Activated CD4-positive, alpha-beta T cell treated with anti-CD3 and anti-CD28 coated beads, Interleukin-2, amount 10 ng/mL, durations not matched to agents 24 days and 14 days (primary cell): ENCODE data around the gene SNTN. TPM values are rescaled to one million over a fixed set of nuclear protein-coding genes. Genes with fewer than 3 reads are reported as not detected.
"Not testable (repeated sequence)": the region's sequence is repeated elsewhere in the genome, so short reads cannot be mapped to it uniquely, and the experiment has no call there.

Experiments used
- DNase-seq: peaks from one replicate; pipeline ENCODE4 v3.0.0; 2022
- H3K27ac Mint-ChIP-seq: one replicate; pipeline ENCODE4 v1.8.0; 2022; ENCODE audit warnings: mild to moderate bottlenecking, mixed read lengths
- H3K27me3 Mint-ChIP-seq: one replicate; pipeline ENCODE4 v1.8.0; 2022; ENCODE audit warnings: mixed read lengths
- H3K36me3 Mint-ChIP-seq: one replicate; pipeline ENCODE4 v1.8.0; 2022; ENCODE audit warnings: low read depth, mild to moderate bottlenecking, mixed read lengths
- H3K4me1 Mint-ChIP-seq: one replicate; pipeline ENCODE4 v1.8.0; 2021; ENCODE audit warnings: mixed read lengths
- H3K4me3 Mint-ChIP-seq: one replicate; pipeline ENCODE4 v1.8.0; 2022; ENCODE audit warnings: mild to moderate bottlenecking, moderate library complexity, mixed read lengths
- H3K9me3 Mint-ChIP-seq: one replicate; pipeline ENCODE4 v1.8.0; 2021; ENCODE audit warnings: mixed read lengths
- intact Hi-C: fragments of 100-400 bp; cut with micrococcal nuclease; formaldehyde crosslinking; loops from one replicate; pipeline ENCODE4 v1.15.1; 2023
- total RNA-seq: library from RNA; stranded (reverse); gene quantifications from 2 replicates; pipeline ENCODE4 v1.2.3, GENCODE V29; 2022

The SNTN gene
- total RNA-seq = not detected in 2 replicates

- Mint-ChIP-seq H3K27ac (no peak within 1 kb of the TSS), H3K4me1 (no peaks in the 10 kb centered on the region), H3K9me3 (no peaks in the 10 kb centered on the region), H3K36me3 (no peaks in the 10 kb centered on the region), H3K4me3 (no peak within 1 kb of the TSS), H3K27me3 (no peaks in the 10 kb centered on the region)
- no peak for DNase-seq
- intact Hi-C loops = no loop called here
These were observed at the start of gene SNTN for GRCh38 chr3:63652066-63652725. Gene SNTN (plus strand): TSS chr3:63652675. CDS start chr3:63652688, 13 bp downstream.

GRCh38 chr3:63607716-63608115 is 44.8 kb upstream of the SNTN start:
- intact Hi-C loops = no loop called here

GRCh38 chr3:63609408-63609807 is 43.1 kb upstream of the SNTN start:
- Mint-ChIP-seq H3K9me3 (no peaks in the 10 kb centered on the region), H3K27ac (no peak overlapping the region)

More at GRCh38 chr3:63607716-63608115, 44.8 kb upstream of the SNTN start:
- Mint-ChIP-seq H3K4me1 (no peaks in the 10 kb centered on the region), H3K9me3 (no peaks in the 10 kb centered on the region), H3K27me3 (no peaks in the 10 kb centered on the region), H3K4me3 (no peak overlapping the region), H3K36me3 (no peaks in the 10 kb centered on the region), H3K27ac (no peak overlapping the region)
- DNase-seq = no peak

GRCh38 chr3:63609834-63610233 is 42.6 kb upstream of the SNTN start:
- Mint-ChIP-seq H3K27me3 (no peaks in the 10 kb centered on the region), H3K27ac (no peak overlapping the region), H3K9me3 (no peaks in the 10 kb centered on the region), H3K36me3 (no peaks in the 10 kb centered on the region), H3K4me3 (no peak overlapping the region), H3K4me1 (no peaks in the 10 kb centered on the region)
- intact Hi-C loops = no loop called here
- no peak for DNase-seq

More at GRCh38 chr3:63609408-63609807, 43.1 kb upstream of the SNTN start:
- DNase-seq = no peak
- Mint-ChIP-seq H3K27me3 (no peaks in the 10 kb centered on the region), H3K4me1 (no peaks in the 10 kb centered on the region), H3K4me3 (no peak overlapping the region), H3K36me3 (no peaks in the 10 kb centered on the region)
- intact Hi-C loops = no loop called here

GRCh38 chr3:63611382-63611781 is 41.1 kb upstream of the SNTN start:
- DNase-seq = no peak
- H3K27ac Mint-ChIP-seq = no peak overlapping the region
- H3K36me3 Mint-ChIP-seq = no peaks in the 10 kb centered on the region
- no peak overlapping the region for H3K4me3 Mint-ChIP-seq
- H3K27me3 Mint-ChIP-seq = no peaks in the 10 kb centered on the region
- intact Hi-C loops = no loop called here
- no peaks in the 10 kb centered on the region for H3K4me1 Mint-ChIP-seq
- no peaks in the 10 kb centered on the region for H3K9me3 Mint-ChIP-seq

GRCh38 chr3:63613561-63613960 is 38.9 kb upstream of the SNTN start:
- Mint-ChIP-seq H3K4me3 (no peak overlapping the region), H3K27me3 (no peaks in the 10 kb centered on the region), H3K27ac (no peak overlapping the region), H3K36me3 (no peaks in the 10 kb centered on the region), H3K9me3 (no peaks in the 10 kb centered on the region), H3K4me1 (no peaks in the 10 kb centered on the region)
- intact Hi-C loops = no loop called here
- DNase-seq = no peak

- no peaks in the 10 kb centered on the region for H3K36me3 Mint-ChIP-seq
- H3K4me3 Mint-ChIP-seq = no peak overlapping the region
- intact Hi-C loops = no loop called here
- no peaks in the 10 kb centered on the region for H3K4me1 Mint-ChIP-seq
- no peak for DNase-seq
- H3K27me3 Mint-ChIP-seq = no peaks in the 10 kb centered on the region
- no peak overlapping the region for H3K27ac Mint-ChIP-seq
- H3K9me3 Mint-ChIP-seq = no peaks in the 10 kb centered on the region
These were observed 35.1 kb upstream of the SNTN start for GRCh38 chr3:63617391-63617790.

GRCh38 chr3:63624941-63625560 is 27.4 kb upstream of the SNTN start:
- no peaks in the 10 kb centered on the region for H3K27me3 Mint-ChIP-seq
- no peak overlapping the region for H3K27ac Mint-ChIP-seq
- intact Hi-C loops = no loop called here
- no peaks in the 10 kb centered on the region for H3K36me3 Mint-ChIP-seq
- no peaks in the 10 kb centered on the region for H3K4me1 Mint-ChIP-seq
- H3K4me3 Mint-ChIP-seq = no peak overlapping the region
- no peak for DNase-seq
- no peaks in the 10 kb centered on the region for H3K9me3 Mint-ChIP-seq

GRCh38 chr3:63631670-63632069 is 20.8 kb upstream of the SNTN start:
- H3K36me3 Mint-ChIP-seq = no peaks in the 10 kb centered on the region
- no peak for DNase-seq
- H3K9me3 Mint-ChIP-seq = no peaks in the 10 kb centered on the region
- intact Hi-C loops = no loop called here
- no peaks in the 10 kb centered on the region for H3K27me3 Mint-ChIP-seq
- no peak overlapping the region for H3K27ac Mint-ChIP-seq
- H3K4me1 Mint-ChIP-seq = no peaks in the 10 kb centered on the region
- no peak overlapping the region for H3K4me3 Mint-ChIP-seq

- Mint-ChIP-seq H3K27me3 (no peaks in the 10 kb centered on the region), H3K4me3 (no peak overlapping the region), H3K27ac (no peak overlapping the region), H3K36me3 (no peaks in the 10 kb centered on the region), H3K9me3 (no peaks in the 10 kb centered on the region), H3K4me1 (no peaks in the 10 kb centered on the region)
- DNase-seq = no peak
- intact Hi-C loops = no loop called here
These were observed 17.3 kb upstream of the SNTN start for GRCh38 chr3:63635186-63635585.

GRCh38 chr3:63639806-63640205 is 12.7 kb upstream of the SNTN start:
- Mint-ChIP-seq H3K9me3 (no peaks in the 10 kb centered on the region), H3K27ac (no peak overlapping the region), H3K4me3 (no peak overlapping the region), H3K4me1 (no peaks in the 10 kb centered on the region), H3K27me3 (no peaks in the 10 kb centered on the region), H3K36me3 (no peaks in the 10 kb centered on the region)
- DNase-seq = no peak
- intact Hi-C loops = no loop called here

GRCh38 chr3:63642488-63642887 is 10.0 kb upstream of the SNTN start:
- intact Hi-C loops = no loop called here
- Mint-ChIP-seq H3K4me1 (no peaks in the 10 kb centered on the region), H3K36me3 (no peaks in the 10 kb centered on the region), H3K4me3 (no peak overlapping the region), H3K9me3 (no peaks in the 10 kb centered on the region), H3K27me3 (no peaks in the 10 kb centered on the region), H3K27ac (no peak overlapping the region)
- no peak for DNase-seq

GRCh38 chr3:63644212-63644797 is 8.2 kb upstream of the SNTN start:
- H3K4me3 Mint-ChIP-seq = no peak overlapping the region
- intact Hi-C loops = no loop called here
- no peaks in the 10 kb centered on the region for H3K36me3 Mint-ChIP-seq
- no peaks in the 10 kb centered on the region for H3K4me1 Mint-ChIP-seq
- H3K9me3 Mint-ChIP-seq = no peaks in the 10 kb centered on the region
- H3K27ac Mint-ChIP-seq = no peak overlapping the region
- H3K27me3 Mint-ChIP-seq = no peaks in the 10 kb centered on the region
- DNase-seq = no peak

- H3K27me3 Mint-ChIP-seq, intact Hi-C loops, H3K4me1 Mint-ChIP-seq: not testable (repeated sequence)
These were observed 7.3 kb upstream of the SNTN start for GRCh38 chr3:63644928-63645781.

More at GRCh38 chr3:63644928-63645781, 7.3 kb upstream of the SNTN start:
- not testable (repeated sequence) for H3K27ac Mint-ChIP-seq, DNase-seq, H3K36me3 Mint-ChIP-seq, H3K9me3 Mint-ChIP-seq, H3K4me3 Mint-ChIP-seq
